Measurements from ENCODE around the gene COL5A1.

DNA sequence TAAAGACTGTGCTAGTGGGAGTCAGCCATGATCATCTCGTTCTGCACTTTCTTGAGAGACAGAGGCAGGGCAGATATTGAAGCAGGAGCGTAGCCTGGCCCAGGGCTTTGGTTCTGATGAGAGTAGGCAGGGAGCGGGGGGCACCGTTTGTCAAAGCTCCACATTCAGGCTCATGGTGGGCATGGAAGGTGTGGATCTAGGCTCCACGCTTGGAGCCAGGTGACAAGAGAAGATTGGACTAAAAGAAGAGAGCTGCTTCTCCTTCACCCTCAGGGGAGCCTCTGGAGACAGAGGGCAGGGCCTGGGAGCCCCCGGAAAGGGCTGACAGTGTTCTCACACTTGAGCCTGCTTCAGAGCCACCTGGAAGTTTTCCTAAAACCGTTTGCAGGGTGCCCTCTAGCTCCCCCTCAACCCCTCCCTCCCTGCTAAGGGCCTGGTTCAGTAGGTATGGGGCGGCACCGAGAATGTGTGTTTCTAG, 214.3 kb downstream of the COL5A1 start:
- TF ChIP-seq YY1 (IDR thresholded peaks at IDR 0.05; ENCODE audit: insufficient read depth, insufficient read length) (no peak), ZNF274 (IDR thresholded peaks at IDR 0.05; ENCODE audit: low read depth, low read length) (no peak)
